GM13976 (cell line): ENCODE results near the gene SRSF8.

Experiments
- DNase-seq: peaks from one replicate; pipeline ENCODE4 v3.0.0; 2012; ENCODE audit warnings: low spot score
- CTCF ChIP-seq: IDR thresholded peaks from 2 replicates; pipeline ENCODE4 v1.5.1; 2012; ENCODE audit warnings: borderline replicate concordance, mild to moderate bottlenecking; ENCODE audit not compliant: insufficient read depth; ENCODE audit errors: extremely low read depth, missing control alignments, control extremely low read depth
- in situ Hi-C: fragments of 300-500 bp; cut with MboI; formaldehyde crosslinking; loops from one replicate; pipeline ENCODE4 v1.12.0; 2022; ENCODE audit warnings: low sequenced_read_pairs, mixed read lengths, inconsistent platforms; ENCODE audit not compliant: unreplicated experiment

Gene SRSF8

GRCh38 chr11:95081010-95081409 lies 14.3 kb downstream of the SRSF8 start:
- in situ Hi-C loops: no loop called here
- no peak for DNase-seq
- no peak for TF ChIP-seq CTCF

- no peak for TF ChIP-seq CTCF
- in situ Hi-C loops: no loop called here
- no peak for DNase-seq
These were observed 14.7 kb downstream of the SRSF8 start for GRCh38 chr11:95081412-95081811.

GRCh38 chr11:95082576-95083001 lies 15.9 kb downstream of the SRSF8 start:
- TF ChIP-seq CTCF: no peak
- in situ Hi-C loops: no loop called here
- DNase-seq: no peak

GRCh38 chr11:95084509-95084908 lies 17.8 kb downstream of the SRSF8 start:
- in situ Hi-C loops: no loop called here
- no peak for DNase-seq
- no peak for TF ChIP-seq CTCF

GRCh38 chr11:95085117-95085816 lies 18.5 kb downstream of the SRSF8 start:
- in situ Hi-C loops: no loop called here

GRCh38 chr11:95086151-95086550 lies 19.4 kb downstream of the SRSF8 start:
- in situ Hi-C loops: no loop called here
- DNase-seq: no peak
- no peak for TF ChIP-seq CTCF

More at GRCh38 chr11:95085117-95085816, 18.5 kb downstream of the SRSF8 start:
- no peak for TF ChIP-seq CTCF
- DNase-seq: no peak
